Subcutaneous adipose tissue (tissue), 4 donors: ENCODE measurements around the gene TMIGD3. TPM values are rescaled to one million over a fixed set of nuclear protein-coding genes. Genes with fewer than 3 reads are reported as not detected.

ENCODE experiments used
- CTCF ChIP-seq: fragments of 450-650 bp; IDR thresholded peaks from one replicate; pipeline ENCODE4 v1.5.1; 2016; ENCODE audit warnings: low read depth, mild to moderate bottlenecking, control low read depth, antibody characterized with exemption, moderate library complexity
- small RNA-seq: library from RNA; depleted of rRNA; stranded (forward); fragments of <200 nt; gene quantifications from one replicate; pipeline ENCODE3, GENCODE V24; 2016
- total RNA-seq, 4 donors: library from RNA; depleted of rRNA; stranded (reverse); fragments of >200 nt; gene quantifications; one replicate each; pipeline ENCODE4 v1.1.0, GENCODE V29; 2016

Gene TMIGD3
- total RNA-seq, 4 donors from 2014 or later: 1.9 to 34.7 (median 9.4) TPM

DNA sequence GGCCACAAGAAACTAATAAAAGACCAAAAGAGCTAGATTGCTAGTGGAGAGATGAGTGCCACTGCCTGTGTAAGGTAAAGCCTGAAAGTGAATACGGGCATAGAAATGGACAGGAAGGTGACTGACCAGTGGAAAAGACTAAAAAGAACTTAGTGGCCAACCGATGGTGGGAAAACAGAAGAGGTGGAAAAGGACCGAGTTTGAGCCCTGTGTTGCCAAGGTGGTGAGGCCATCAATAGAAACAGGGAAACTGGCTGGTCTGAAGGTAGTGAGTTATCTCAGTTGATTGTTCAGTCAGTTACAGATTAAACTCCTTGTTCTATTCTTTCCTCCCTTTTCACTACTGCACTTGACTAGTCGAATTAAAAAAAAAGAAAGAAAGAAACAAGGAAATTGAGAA lies 56.9 kb downstream of the TMIGD3 start:
- no peak for TF ChIP-seq CTCF

- TF ChIP-seq CTCF: no peak
Measured at GRCh38 chr1:111444031-111444430, 59.4 kb downstream of the TMIGD3 start.

- no peak for TF ChIP-seq CTCF
Measured at GRCh38 chr1:111442457-111442856, 61.0 kb downstream of the TMIGD3 start.

- no peak for TF ChIP-seq CTCF
Measured at GRCh38 chr1:111441573-111442192, 61.8 kb downstream of the TMIGD3 start.

DNA sequence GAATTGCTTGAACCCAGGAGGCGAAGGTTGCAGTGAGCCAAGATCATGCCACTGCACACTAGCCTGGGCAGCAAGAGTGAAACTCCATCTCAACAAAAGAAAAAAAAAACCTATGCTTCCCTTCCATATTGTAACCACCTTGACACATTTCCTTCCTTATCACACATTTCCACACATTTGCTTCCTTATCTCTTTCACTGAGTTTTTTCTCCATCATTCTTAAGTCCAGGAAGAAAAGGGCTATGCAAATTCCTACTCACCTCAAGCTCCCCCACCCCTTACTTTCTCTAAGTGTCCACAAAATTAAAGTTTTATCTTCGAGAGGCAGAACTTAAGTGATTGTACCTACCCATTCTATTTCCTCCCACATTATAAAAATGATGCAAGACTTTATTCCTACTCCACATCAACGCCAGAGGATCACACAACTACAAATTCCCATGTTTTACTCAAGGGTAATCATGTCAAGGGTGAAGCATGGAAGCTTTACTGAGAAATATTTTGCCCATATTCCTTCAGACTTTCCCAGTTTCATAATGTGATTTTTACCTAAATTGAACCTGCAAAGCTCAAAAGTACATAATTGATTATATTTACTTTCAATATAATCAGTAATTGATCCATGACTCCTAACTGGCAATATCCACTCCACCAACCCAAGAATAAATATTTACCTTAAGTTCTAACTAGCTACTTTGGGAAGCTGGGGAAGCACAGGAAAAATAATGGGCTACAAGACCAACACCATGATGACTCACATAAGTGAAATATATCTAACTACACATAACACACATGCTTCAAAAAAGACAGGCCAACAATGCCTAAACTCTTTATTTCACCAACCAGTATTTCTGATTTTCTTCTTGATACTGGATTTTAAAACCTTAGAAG lies 63.7 kb downstream of the TMIGD3 start:
- TF ChIP-seq CTCF: no peak

- TF ChIP-seq CTCF: no peak
Measured at GRCh38 chr1:111436726-111437125, 66.7 kb downstream of the TMIGD3 start.

Small RNAs within 50 kb of the gene (small RNA-seq; reads per million reads assigned to genes)
- 0.49 reads per million for gene RF00019
- gene RNU6-792P: not detected

Other genes with a start within 250 kb of the TMIGD3 start
- 1 to 10 TPM in 2 of 4 donors, not detected in 2; 2.6 to 3.6 TPM for gene CHIA, start 212.8 kb downstream of the TMIGD3 start, total RNA-seq
- gene OVGP1, start 75.9 kb downstream of the TMIGD3 start, total RNA-seq: 10 to 100 TPM in 1 of 4 donors, 1 to 10 TPM in 2, under 1 TPM in 1; 0.49 to 11.5 (median 4.9) TPM
- gene WDR77, start 54.4 kb downstream of the TMIGD3 start, total RNA-seq: 10 to 100 TPM; 18.5 to 37.3 (median 21.6) TPM
- 100 to 1,000 TPM; 114 to 272 (median 152) TPM for gene ATP5PB, start 54.2 kb downstream of the TMIGD3 start, total RNA-seq
- gene C1orf162, start 29.6 kb downstream of the TMIGD3 start, total RNA-seq: 100 to 1,000 TPM in 1 of 4 donors, 10 to 100 TPM in 3; 21.1 to 172 (median 73.5) TPM
- gene ADORA3, start within 50 bp of the TMIGD3 start, total RNA-seq: 10 to 100 TPM; 11.5 to 51.3 (median 23.3) TPM
- gene RAP1A, start 116.2 kb upstream of the TMIGD3 start, total RNA-seq: 100 to 1,000 TPM in 2 of 4 donors, 10 to 100 TPM in 2; 61.4 to 167 (median 95.0) TPM
- 10 to 100 TPM in 1 of 4 donors, 1 to 10 TPM in 3; 3.7 to 10.5 (median 4.1) TPM for gene INKA2, start 235.8 kb upstream of the TMIGD3 start, total RNA-seq